Spinal cord (tissue), 10 donors: ENCODE results near the gene HCN4. TPM values are rescaled to one million over a fixed set of nuclear protein-coding genes. Genes with fewer than 3 reads are reported as not detected.
A peak's percentile ranks its signal among the peaks of the same experiment; 100 is the strongest.
"Not testable (repeated sequence)": the region's sequence is repeated elsewhere in the genome, so short reads cannot be mapped to it uniquely, and the experiment has no call there.

Experiments used
- DNase-seq, 6 donors: peaks; one replicate each; pipeline versions ENCODE4 v3.0.0 to v3.0.0-alpha.2; 2013 to 2015; ENCODE audit warnings: low spot score in 6 of 6, low read depth in 4 of 6
- H3K27ac ChIP-seq: one replicate; pipeline ENCODE4 v1.5.1; 2013; ENCODE audit warnings: low read depth, low read length, control low read depth
- H3K27me3 ChIP-seq: one replicate; pipeline ENCODE4 v1.6.1; 2013; ENCODE audit warnings: low read length; ENCODE audit not compliant: control insufficient read depth, insufficient read depth
- H3K36me3 ChIP-seq: one replicate; pipeline ENCODE4 v1.6.1; 2013; ENCODE audit warnings: low read length; ENCODE audit not compliant: control insufficient read depth, insufficient read depth
- H3K4me1 ChIP-seq: one replicate; pipeline ENCODE4 v1.6.1; 2013; ENCODE audit warnings: low read length; ENCODE audit not compliant: control insufficient read depth, insufficient read depth
- H3K4me3 ChIP-seq: one replicate; pipeline ENCODE4 v1.5.1; 2013; ENCODE audit warnings: low read depth, low read length, control low read depth
- H3K9me3 ChIP-seq: one replicate; pipeline ENCODE4 v1.6.1; 2013; ENCODE audit warnings: low read length; ENCODE audit not compliant: control insufficient read depth, insufficient read depth
- WGBS: methylation state at CpG from one replicate; pipeline ENCODE4 v1.1.5; 2013; ENCODE audit warnings: missing lambda C conversion rate; ENCODE audit not compliant: insufficient coverage; 5-methylcytosine and 5-hydroxymethylcytosine counted together
- long read RNA-seq, 4 donors: transcript quantifications; one replicate each; lab custom pipeline, GENCODE V29; 2026
- polyA plus RNA-seq, 2 donors: library from polyadenylated mRNA; unstranded; fragments of 120-200 nt; gene quantifications; one replicate each; pipeline ENCODE4 v1.2.1, GENCODE V29; 2013; ENCODE audit not compliant: insufficient read length in 2 of 2
- total RNA-seq, 2 donors: library from RNA; depleted of rRNA in 1 of 2; stranded (reverse); fragments of 120-200 nt in 1 of 2; fragments of >200 nt in 1 of 2; gene quantifications; one replicate each; pipeline versions ENCODE4 v1.2.3 to v1.2.4, GENCODE V29; 2013 to 2014
- donor health status: healthy.

The HCN4 gene
- 1 to 10 TPM; 1.2 to 3.5 TPM for total RNA-seq
- polyA plus RNA-seq: 1 to 10 TPM; 7.9 to 9.0 TPM
- long read RNA-seq, donor 1, full-length matches to known transcripts: 1 of 1 reads
- long read RNA-seq, donor 1, partial matches to known transcripts: 0 of 1 reads
- long read RNA-seq, donor 1, other reads (novel, unspliced or antisense): 0 of 1 reads
- long read RNA-seq, donor 2: 0 reads
- long read RNA-seq, donor 3: 0 reads
- long read RNA-seq, donor 4: 0 reads

GRCh38 chr15:73368301-73369136, at the start of gene HCN4:
Gene HCN4 (minus strand): TSS chr15:73368958. CDS start chr15:73368270, 688 bp downstream.
- no peak within 1 kb of the TSS for H3K27ac ChIP-seq
- peaks cover 4% of the 10 kb centered on the region for H3K36me3 ChIP-seq
- DNase-seq: peak in 3 of 6 donors; percentile 47 to 92 (median 86)
- peak within 1 kb of the TSS; percentile 29 for H3K4me3 ChIP-seq
- peaks cover 34% of the 10 kb centered on the region for H3K27me3 ChIP-seq
- WGBS: under 1% methylated on average over 108 of the region's 109 CpGs
- H3K9me3 ChIP-seq: no peaks in the 10 kb centered on the region
- H3K4me1 ChIP-seq: peaks cover 45% of the 10 kb centered on the region

- DNase-seq: no peak
- H3K4me3 ChIP-seq: no peak overlapping the region
- no peaks in the 10 kb centered on the region for H3K4me1 ChIP-seq
- H3K27ac ChIP-seq: no peak overlapping the region
- no CpG with 5 or more reads among the region's 3 CpGs for WGBS
- H3K9me3 ChIP-seq: no peaks in the 10 kb centered on the region
- H3K27me3 ChIP-seq: no peaks in the 10 kb centered on the region
- H3K36me3 ChIP-seq: no peaks in the 10 kb centered on the region
These were observed 46.1 kb upstream of the HCN4 start for GRCh38 chr15:73414876-73415275.

- no peaks in the 10 kb centered on the region for H3K27me3 ChIP-seq
- no peak overlapping the region for H3K4me3 ChIP-seq
- no peak overlapping the region for H3K27ac ChIP-seq
- no peaks in the 10 kb centered on the region for H3K36me3 ChIP-seq
- no peaks in the 10 kb centered on the region for H3K9me3 ChIP-seq
- DNase-seq: no peak
- no peaks in the 10 kb centered on the region for H3K4me1 ChIP-seq
These were observed 34.4 kb upstream of the HCN4 start for GRCh38 chr15:73403171-73403570.

- not testable (repeated sequence) for H3K27me3 ChIP-seq, H3K27ac ChIP-seq, H3K9me3 ChIP-seq, H3K4me1 ChIP-seq, H3K36me3 ChIP-seq, DNase-seq, H3K4me3 ChIP-seq
- WGBS: 92% methylated on average over 5 of the region's 6 CpGs
These were observed 31.5 kb upstream of the HCN4 start for GRCh38 chr15:73400222-73400621.

- no peaks in the 10 kb centered on the region for H3K27me3 ChIP-seq
- H3K4me1 ChIP-seq: no peaks in the 10 kb centered on the region
- no peak for DNase-seq
- H3K27ac ChIP-seq: no peak overlapping the region
- 100% methylated on average over 3 of the region's 4 CpGs for WGBS
- no peaks in the 10 kb centered on the region for H3K9me3 ChIP-seq
- H3K36me3 ChIP-seq: no peaks in the 10 kb centered on the region
- no peak overlapping the region for H3K4me3 ChIP-seq
These were observed 30.1 kb upstream of the HCN4 start for GRCh38 chr15:73398861-73399260.

GRCh38 chr15:73397461-73397860, 28.7 kb upstream of the HCN4 start:
- Histone ChIP-seq H3K4me3 (no peak overlapping the region), H3K36me3 (no peaks in the 10 kb centered on the region), H3K4me1 (no peaks in the 10 kb centered on the region), H3K9me3 (no peaks in the 10 kb centered on the region), H3K27me3 (no peaks in the 10 kb centered on the region), H3K27ac (no peak overlapping the region)
- 65% methylated on average over 3 of the region's 5 CpGs for WGBS
- DNase-seq: no peak

GRCh38 chr15:73395671-73396070, 26.9 kb upstream of the HCN4 start:
- no peaks in the 10 kb centered on the region for H3K36me3 ChIP-seq
- no peak for DNase-seq
- H3K9me3 ChIP-seq: no peaks in the 10 kb centered on the region
- 100% methylated on average over 1 of the region's 2 CpGs for WGBS
- H3K4me3 ChIP-seq: no peak overlapping the region
- no peaks in the 10 kb centered on the region for H3K4me1 ChIP-seq
- no peak overlapping the region for H3K27ac ChIP-seq
- H3K27me3 ChIP-seq: no peaks in the 10 kb centered on the region

GRCh38 chr15:73394782-73395181, 26.0 kb upstream of the HCN4 start:
- no peaks in the 10 kb centered on the region for H3K27me3 ChIP-seq
- no peaks in the 10 kb centered on the region for H3K4me1 ChIP-seq
- H3K36me3 ChIP-seq: no peaks in the 10 kb centered on the region
- no peak overlapping the region for H3K4me3 ChIP-seq
- no peaks in the 10 kb centered on the region for H3K9me3 ChIP-seq
- H3K27ac ChIP-seq: no peak overlapping the region
- DNase-seq: peak in 2 of 6 donors; percentile 11 to 38

- Histone ChIP-seq H3K4me1 (no peaks in the 10 kb centered on the region), H3K9me3 (no peaks in the 10 kb centered on the region), H3K27me3 (no peaks in the 10 kb centered on the region), H3K4me3 (no peak overlapping the region), H3K27ac (no peak overlapping the region), H3K36me3 (no peaks in the 10 kb centered on the region)
- WGBS: 78% methylated on average over 1 of the region's 2 CpGs
- DNase-seq: no peak
These were observed 24.6 kb upstream of the HCN4 start for GRCh38 chr15:73393336-73393735.

GRCh38 chr15:73392025-73392424, 23.3 kb upstream of the HCN4 start:
- Histone ChIP-seq H3K36me3 (no peaks in the 10 kb centered on the region), H3K9me3 (no peaks in the 10 kb centered on the region), H3K4me1 (no peaks in the 10 kb centered on the region), H3K27ac (no peak overlapping the region), H3K27me3 (no peaks in the 10 kb centered on the region), H3K4me3 (no peak overlapping the region)
- DNase-seq: no peak
- WGBS: 81% methylated on average over 2 of the region's 2 CpGs
